ENCODE data around the gene SDK2. TPM values are rescaled to one million over a fixed set of nuclear protein-coding genes. Genes with fewer than 3 reads are reported as not detected.

Gene SDK2
- total and polyA plus RNA-seq, 2 of the 8 experiments (the other 6 are each of a cell fraction or from before 2014, with no cell fraction given), result 3.9 to 4.1 TPM

- TF ChIP-seq CHD7 (IDR thresholded peaks at IDR 0.05; ENCODE audit: insufficient replicate concordance, low read length) (no peak), SIN3A (conservative IDR thresholded peaks at IDR 0.05 in 1 of 2, IDR thresholded peaks at IDR 0.05 in 1 of 2; ENCODE audit: low read depth in 1 of 2, low read length in 2 of 2) (no peak), TAF1 (IDR thresholded peaks at IDR 0.05; ENCODE audit: low read depth, low read length) (no peak)
Measured at GRCh38 chr17:73526952-73527351, 117.3 kb downstream of the SDK2 start (continued).
